Measurements from ENCODE around the gene RBM33.

Gene RBM33

GRCh38 chr7:155727616-155728015, 83.2 kb downstream of the RBM33 start:
- DNase-seq = no peak

- DNase-seq = no peak
Measured at GRCh38 chr7:155728116-155728515, 83.7 kb downstream of the RBM33 start.

- DNase-seq = no peak
Measured at GRCh38 chr7:155729847-155730246, 85.4 kb downstream of the RBM33 start.

GRCh38 chr7:155731380-155731779, 86.9 kb downstream of the RBM33 start:
- DNase-seq = no peak

- no peak for DNase-seq
Measured at GRCh38 chr7:155731871-155732270, 87.4 kb downstream of the RBM33 start.

GRCh38 chr7:155732286-155732685, 87.8 kb downstream of the RBM33 start:
- no peak for DNase-seq

- DNase-seq = no peak
Measured at GRCh38 chr7:155733582-155734444, 89.4 kb downstream of the RBM33 start.

GRCh38 chr7:155734445-155734809, 90.0 kb downstream of the RBM33 start:
- DNase-seq = no peak

GRCh38 chr7:155735442-155736115, 91.1 kb downstream of the RBM33 start:
- no peak for DNase-seq

- no peak for DNase-seq
Measured at GRCh38 chr7:155737590-155737989, 93.1 kb downstream of the RBM33 start.

- no peak for DNase-seq
Measured at GRCh38 chr7:155738104-155738503, 93.6 kb downstream of the RBM33 start.

- peak; percentile 45 to 63 for DNase-seq
Measured at GRCh38 chr7:155738652-155739537, 94.4 kb downstream of the RBM33 start.

- DNase-seq = no peak
Measured at GRCh38 chr7:155739538-155740143, 95.2 kb downstream of the RBM33 start.

GRCh38 chr7:155741082-155741481, 96.6 kb downstream of the RBM33 start:
- DNase-seq = no peak

- DNase-seq = peak; percentile 56 to 60
Measured at GRCh38 chr7:155741805-155742204, 97.3 kb downstream of the RBM33 start.

GRCh38 chr7:155743177-155743576, 98.7 kb downstream of the RBM33 start:
- peak; percentile 24 to 44 for DNase-seq

GRCh38 chr7:155744971-155745683, 100.7 kb downstream of the RBM33 start:
- DNase-seq = no peak

GRCh38 chr7:155745737-155746136, 101.3 kb downstream of the RBM33 start:
- DNase-seq = no peak

- DNase-seq = no peak
Measured at GRCh38 chr7:155746188-155746587, 101.7 kb downstream of the RBM33 start.

- no peak for DNase-seq
Measured at GRCh38 chr7:155747209-155747608, 102.7 kb downstream of the RBM33 start.

GRCh38 chr7:155749578-155749977, 105.1 kb downstream of the RBM33 start:
- DNase-seq = no peak
